Fibroblast of villous mesenchyme (primary cell): ENCODE results near the gene INPP4B. TPM values are rescaled to one million over a fixed set of nuclear protein-coding genes. Genes with fewer than 3 reads are reported as not detected.

ENCODE experiments used
- DNase-seq: peaks from one replicate; pipeline ENCODE4 v3.0.0-alpha.2; 2010; ENCODE audit warnings: low read depth
- H3K4me3 ChIP-seq: 2 replicates; pipeline ENCODE4 v1.5.1; 2011; ENCODE audit warnings: low read depth, mild to moderate bottlenecking, low read length
- CTCF ChIP-seq: IDR thresholded peaks from 2 replicates; pipeline ENCODE4 v1.5.1; 2012; ENCODE audit warnings: low read depth, mild to moderate bottlenecking, low read length; ENCODE audit not compliant: insufficient read depth
- total RNA-seq: library from RNA; depleted of rRNA; stranded (reverse); fragments of >200 nt; gene quantifications from 2 replicates; pipeline ENCODE4 v1.2.3, GENCODE V29; 2012

The INPP4B gene
- total RNA-seq, 1 donor: 64.3 TPM

GRCh38 chr4:142539796-142540482, 306.2 kb downstream of the INPP4B start:
- H3K4me3 ChIP-seq: no peak overlapping the region
- TF ChIP-seq CTCF: no peak
- DNase-seq: no peak

GRCh38 chr4:142535009-142535408, 311.1 kb downstream of the INPP4B start:
- no peak for TF ChIP-seq CTCF
- DNase-seq: peak; percentile 76

GRCh38 chr4:142532054-142532453, 314.0 kb downstream of the INPP4B start:
- no peak for DNase-seq
- TF ChIP-seq CTCF: no peak
- no peak overlapping the region for H3K4me3 ChIP-seq

More at GRCh38 chr4:142535009-142535408, 311.1 kb downstream of the INPP4B start:
- H3K4me3 ChIP-seq: no peak overlapping the region

- no peak overlapping the region for H3K4me3 ChIP-seq
- DNase-seq: no peak
- no peak for TF ChIP-seq CTCF
Observed at GRCh38 chr4:142530728-142531127, 315.4 kb downstream of the INPP4B start.

GRCh38 chr4:142528433-142528832, 317.7 kb downstream of the INPP4B start:
- no peak overlapping the region for H3K4me3 ChIP-seq
- no peak for DNase-seq
- no peak for TF ChIP-seq CTCF

- H3K4me3 ChIP-seq: no peak overlapping the region
- TF ChIP-seq CTCF: no peak
- no peak for DNase-seq
Observed at GRCh38 chr4:142523111-142523510, 323.0 kb downstream of the INPP4B start.

- TF ChIP-seq CTCF: no peak
- H3K4me3 ChIP-seq: no peak overlapping the region
- DNase-seq: no peak
Observed at GRCh38 chr4:142519342-142519741, 326.8 kb downstream of the INPP4B start.
